Measurements from ENCODE around the gene BCR. TPM values are rescaled to one million over a fixed set of nuclear protein-coding genes. Genes with fewer than 3 reads are reported as not detected.
A peak's percentile ranks its signal among the peaks of the same experiment; 100 is the strongest.

The BCR gene
- total and polyA plus RNA-seq, 2 of the 13 experiments (the other 11 are each of a cell fraction or from before 2014, with no cell fraction given) = 19.9 to 33.6 TPM

DNA sequence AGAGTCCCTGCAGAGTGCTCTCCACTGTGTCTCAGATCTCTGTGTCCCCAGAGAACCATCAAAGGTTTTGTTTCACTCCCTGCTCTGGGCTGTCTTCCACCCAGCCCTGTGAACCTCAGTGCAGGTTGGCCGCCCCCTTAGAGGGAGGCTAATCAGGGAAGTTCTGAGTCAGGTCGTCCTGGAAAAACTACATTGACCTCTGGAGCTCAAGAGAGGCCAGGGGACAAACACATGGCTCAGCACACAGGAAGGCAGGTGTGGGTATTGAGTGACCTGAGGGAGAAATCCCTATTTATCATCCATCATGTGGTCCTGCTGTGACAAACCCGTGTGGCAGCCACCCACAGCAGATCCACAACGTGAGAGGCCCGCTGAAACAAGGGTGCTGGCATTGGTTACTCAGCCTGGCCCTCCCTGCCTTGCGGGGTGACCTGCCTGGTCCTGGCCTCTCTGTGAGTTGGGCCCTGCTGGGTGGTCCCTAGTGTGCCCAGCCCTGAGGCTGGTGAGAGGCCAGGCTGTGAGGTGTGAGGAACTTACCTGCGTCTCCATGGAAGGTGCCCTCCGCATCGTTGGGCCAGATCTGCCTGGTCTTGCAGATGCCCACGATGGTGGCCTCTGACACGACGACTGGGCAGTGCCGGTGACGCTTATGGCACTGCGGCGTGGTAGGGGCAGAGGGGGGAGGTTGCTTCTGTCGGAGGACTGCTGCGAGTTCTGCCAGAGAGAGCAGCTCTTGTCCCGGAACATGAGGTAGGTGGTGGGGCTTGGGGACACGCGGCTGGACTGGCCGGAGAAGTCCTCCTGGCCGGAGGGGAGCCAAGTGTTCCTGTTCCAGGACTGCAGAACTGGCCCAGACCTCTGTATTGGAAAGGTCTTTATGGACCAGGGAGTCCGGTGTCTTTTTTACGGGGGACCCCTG, 669 bp upstream of the BCR start (continued):
- TF ChIP-seq RFXAP (CRISPR knock-in tag; IDR thresholded peaks at IDR 0.05; ENCODE audit: borderline replicate concordance) = 0 out of 2 replicates have a peak, but pooled peaks have one; percentile 51
- TF ChIP-seq ZNF121 (CRISPR knock-in tag; IDR thresholded peaks at IDR 0.05) = 0 out of 2 replicates have a peak, but pooled peaks have one; percentile 17
- no peak for TF ChIP-seq ZFAT (CRISPR knock-in tag; conservative IDR thresholded peaks at IDR 0.05)
- TF ChIP-seq MZF1 (CRISPR knock-in tag; IDR thresholded peaks at IDR 0.05; ENCODE audit: borderline replicate concordance) = peak; percentile 40; the same call in 1 of the 2 replicates
- TF ChIP-seq ZNF317 (CRISPR knock-in tag; IDR thresholded peaks at IDR 0.05) = no peak
- peak; percentile 32; the same call in 1 of the 2 replicates for TF ChIP-seq SMAD1 (CRISPR knock-in tag; IDR thresholded peaks at IDR 0.05; ENCODE audit: borderline replicate concordance, low read depth)
- TF ChIP-seq ZNF547 (CRISPR knock-in tag; IDR thresholded peaks at IDR 0.05) = 0 out of 2 replicates have a peak, but pooled peaks have one; percentile 32
- peak; percentile 94 for TF ChIP-seq ZNF687 (CRISPR knock-in tag; IDR thresholded peaks at IDR 0.05)
- no peak for TF ChIP-seq SOX6 (IDR thresholded peaks at IDR 0.05)
- no peak for TF ChIP-seq SOX6 (CRISPR knock-in tag; IDR thresholded peaks at IDR 0.05)
- peak; percentile 45; the same call in 1 of the 3 replicates for TF ChIP-seq MXI1 (IDR thresholded peaks at IDR 0.05; ENCODE audit: borderline replicate concordance, low read depth, low read length)
- TF ChIP-seq SIN3A (IDR thresholded peaks at IDR 0.05; ENCODE audit: borderline replicate concordance, low read depth, low read length) = no peak
- peak; percentile 58 for TF ChIP-seq NR2F6 (IDR thresholded peaks at IDR 0.05)
- TF ChIP-seq NR2F6 (CRISPR knock-in tag; IDR thresholded peaks at IDR 0.05) = no peak
- TF ChIP-seq TAF15 (IDR thresholded peaks at IDR 0.05; ENCODE audit: low read depth, low read length, poor library complexity, severe bottlenecking) = no peak
- TF ChIP-seq EED (CRISPR knock-in tag; IDR thresholded peaks at IDR 0.05) = peak; percentile 76; the same call in 1 of the 2 replicates
- TF ChIP-seq SUZ12 (IDR thresholded peaks at IDR 0.05; ENCODE audit: low read depth, low read length) = no peak
- no peak for TF ChIP-seq SMARCC2 (IDR thresholded peaks at IDR 0.05)
- TF ChIP-seq ZNF672 (CRISPR knock-in tag; IDR thresholded peaks at IDR 0.05) = no peak
- TF ChIP-seq BRD4 (CRISPR knock-in tag; IDR thresholded peaks at IDR 0.05) = no peak
- TF ChIP-seq, protein P1, sequence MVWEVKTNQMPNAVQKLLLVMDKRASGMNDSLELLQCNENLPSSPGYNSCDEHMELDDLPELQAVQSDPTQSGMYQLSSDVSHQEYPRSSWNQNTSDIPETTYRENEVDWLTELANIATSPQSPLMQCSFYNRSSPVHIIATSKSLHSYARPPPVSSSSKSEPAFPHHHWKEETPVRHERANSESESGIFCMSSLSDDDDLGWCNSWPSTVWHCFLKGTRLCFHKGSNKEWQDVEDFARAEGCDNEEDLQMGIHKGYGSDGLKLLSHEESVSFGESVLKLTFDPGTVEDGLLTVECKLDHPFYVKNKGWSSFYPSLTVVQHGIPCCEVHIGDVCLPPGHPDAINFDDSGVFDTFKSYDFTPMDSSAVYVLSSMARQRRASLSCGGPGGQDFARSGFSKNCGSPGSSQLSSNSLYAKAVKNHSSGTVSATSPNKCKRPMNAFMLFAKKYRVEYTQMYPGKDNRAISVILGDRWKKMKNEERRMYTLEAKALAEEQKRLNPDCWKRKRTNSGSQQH (CRISPR knock-in tag; IDR thresholded peaks at IDR 0.05; ENCODE audit: low read depth) = 0 out of 2 replicates have a peak, but pooled peaks have one; percentile 13
- TF ChIP-seq ZBTB3 (CRISPR knock-in tag; IDR thresholded peaks at IDR 0.05; ENCODE audit: borderline replicate concordance, low read depth) = no peak
- TF ChIP-seq TMF1 (CRISPR knock-in tag; IDR thresholded peaks at IDR 0.05; ENCODE audit: low read depth) = 0 out of 2 replicates have a peak, but pooled peaks have one; percentile 10
- TF ChIP-seq NONO (IDR thresholded peaks at IDR 0.05) = no peak
- TF ChIP-seq NONO (CRISPR knock-in tag; conservative IDR thresholded peaks at IDR 0.05) = peak; percentile 42; the same call in 1 of the 2 replicates
- 0 out of 2 replicates have a peak, but pooled peaks have one; percentile 47 for TF ChIP-seq ZFP36L1 (CRISPR knock-in tag; IDR thresholded peaks at IDR 0.05)
